Activated naive CD8-positive, alpha-beta T cell treated with anti-CD3 and anti-CD28 coated beads, Interleukin-2, amount 50 U/mL, for 24 hours (primary cell): ENCODE data around the gene RNF157.
"Not testable (repeated sequence)": the region's sequence is repeated elsewhere in the genome, so short reads cannot be mapped to it uniquely, and the experiment has no call there.

Source experiments
- ATAC-seq: fragments of 150-1000 bp; cut with Tn5 transposase; one replicate; pipeline ENCODE4 v1.10.0; 2021
- DNase-seq: peaks from one replicate; pipeline ENCODE4 v3.0.0; 2021
- H3K27ac Mint-ChIP-seq: one replicate; pipeline ENCODE4 v1.8.0; 2021; ENCODE audit warnings: mild to moderate bottlenecking, mixed read lengths
- H3K27me3 Mint-ChIP-seq: one replicate; pipeline ENCODE4 v1.8.0; 2021; ENCODE audit warnings: mixed read lengths
- H3K36me3 Mint-ChIP-seq: one replicate; pipeline ENCODE4 v1.8.0; 2021; ENCODE audit warnings: low read depth, mixed read lengths
- H3K4me1 Mint-ChIP-seq: one replicate; pipeline ENCODE4 v1.8.0; 2021; ENCODE audit warnings: mixed read lengths
- H3K4me3 Mint-ChIP-seq: one replicate; pipeline ENCODE4 v1.8.0; 2021; ENCODE audit warnings: mild to moderate bottlenecking, moderate library complexity, mixed read lengths
- H3K9me3 Mint-ChIP-seq: one replicate; pipeline ENCODE4 v1.8.0; 2021; ENCODE audit warnings: mixed read lengths

The RNF157 gene

GRCh38 chr17:76205542-76206144 is 34.6 kb downstream of the RNF157 start:
- DNase-seq: not testable (repeated sequence)
- peaks cover 16% of the 10 kb centered on the region for H3K36me3 Mint-ChIP-seq

GRCh38 chr17:76204277-76204676 is 36.0 kb downstream of the RNF157 start:
- Mint-ChIP-seq H3K4me1 (peaks cover 48% of the 10 kb centered on the region), H3K36me3 (peaks cover 19% of the 10 kb centered on the region), H3K27me3 (no peaks in the 10 kb centered on the region)

More at GRCh38 chr17:76205542-76206144, 34.6 kb downstream of the RNF157 start:
- H3K4me1 Mint-ChIP-seq: peaks cover 38% of the 10 kb centered on the region
- H3K27ac Mint-ChIP-seq, H3K27me3 Mint-ChIP-seq, ATAC-seq, H3K9me3 Mint-ChIP-seq, H3K4me3 Mint-ChIP-seq: not testable (repeated sequence)

GRCh38 chr17:76200354-76200753 is 39.9 kb downstream of the RNF157 start:
- H3K27me3 Mint-ChIP-seq: no peaks in the 10 kb centered on the region
- peak overlapping the region; percentile 27 for H3K4me3 Mint-ChIP-seq
- peaks cover 20% of the 10 kb centered on the region for H3K36me3 Mint-ChIP-seq
- peaks cover 59% of the 10 kb centered on the region for H3K4me1 Mint-ChIP-seq
- DNase-seq (no peak), ATAC-seq (peak; percentile 65)
- no peaks in the 10 kb centered on the region for H3K9me3 Mint-ChIP-seq
- peak overlapping the region; percentile 92 for H3K27ac Mint-ChIP-seq

More at GRCh38 chr17:76204277-76204676, 36.0 kb downstream of the RNF157 start:
- Mint-ChIP-seq H3K27ac (no peak overlapping the region), H3K9me3 (no peaks in the 10 kb centered on the region), H3K4me3 (no peak overlapping the region)
- ATAC-seq (no peak), DNase-seq (no peak)

GRCh38 chr17:76199469-76199868 is 40.8 kb downstream of the RNF157 start:
- Mint-ChIP-seq H3K27ac (peak overlapping the region; percentile 92), H3K4me1 (peaks cover 63% of the 10 kb centered on the region), H3K4me3 (peak overlapping the region; percentile 2), H3K9me3 (no peaks in the 10 kb centered on the region), H3K27me3 (no peaks in the 10 kb centered on the region), H3K36me3 (peaks cover 20% of the 10 kb centered on the region)
- DNase-seq (peak; percentile 57), ATAC-seq (peak; percentile 97)

- ATAC-seq (no peak), DNase-seq (no peak)
- Mint-ChIP-seq H3K4me3 (no peak overlapping the region), H3K36me3 (peaks cover 18% of the 10 kb centered on the region), H3K27me3 (no peaks in the 10 kb centered on the region), H3K27ac (peak overlapping the region; percentile 92), H3K9me3 (no peaks in the 10 kb centered on the region), H3K4me1 (peaks cover 68% of the 10 kb centered on the region)
Observed at GRCh38 chr17:76198702-76199101, 41.6 kb downstream of the RNF157 start.

GRCh38 chr17:76197911-76198310 is 42.4 kb downstream of the RNF157 start:
- Mint-ChIP-seq H3K36me3 (peaks cover 18% of the 10 kb centered on the region), H3K4me3 (no peak overlapping the region), H3K9me3 (no peaks in the 10 kb centered on the region), H3K27ac (no peak overlapping the region), H3K4me1 (peaks cover 76% of the 10 kb centered on the region), H3K27me3 (no peaks in the 10 kb centered on the region)
- ATAC-seq (no peak), DNase-seq (no peak)

GRCh38 chr17:76196675-76197074 is 43.6 kb downstream of the RNF157 start:
- Mint-ChIP-seq H3K27me3 (no peaks in the 10 kb centered on the region), H3K36me3 (peaks cover 18% of the 10 kb centered on the region), H3K4me3 (no peak overlapping the region), H3K4me1 (peaks cover 82% of the 10 kb centered on the region), H3K9me3 (no peaks in the 10 kb centered on the region), H3K27ac (no peak overlapping the region)
- no peak for ATAC-seq
- no peak for DNase-seq

GRCh38 chr17:76195281-76196096 is 44.8 kb downstream of the RNF157 start:
- H3K4me1 Mint-ChIP-seq: peaks cover 86% of the 10 kb centered on the region
- no peaks in the 10 kb centered on the region for H3K27me3 Mint-ChIP-seq
- H3K4me3 Mint-ChIP-seq: no peak overlapping the region
- ATAC-seq (no peak), DNase-seq (no peak)
- H3K9me3 Mint-ChIP-seq: no peaks in the 10 kb centered on the region
- H3K36me3 Mint-ChIP-seq: peaks cover 15% of the 10 kb centered on the region
- no peak overlapping the region for H3K27ac Mint-ChIP-seq

GRCh38 chr17:76193591-76193990 is 46.7 kb downstream of the RNF157 start:
- H3K27me3 Mint-ChIP-seq: no peaks in the 10 kb centered on the region
- H3K36me3 Mint-ChIP-seq: peaks cover 10% of the 10 kb centered on the region
- peak overlapping the region; percentile 67 for H3K4me3 Mint-ChIP-seq
- H3K9me3 Mint-ChIP-seq: no peaks in the 10 kb centered on the region
- DNase-seq: no peak
- H3K4me1 Mint-ChIP-seq: peaks cover 84% of the 10 kb centered on the region
- ATAC-seq: no peak
- peak overlapping the region; percentile 91 for H3K27ac Mint-ChIP-seq

- peak overlapping the region; percentile 91 for H3K27ac Mint-ChIP-seq
- DNase-seq (no peak), ATAC-seq (peak; percentile 89)
- no peaks in the 10 kb centered on the region for H3K9me3 Mint-ChIP-seq
- H3K4me3 Mint-ChIP-seq: peak overlapping the region; percentile 67
- no peaks in the 10 kb centered on the region for H3K27me3 Mint-ChIP-seq
- peaks cover 84% of the 10 kb centered on the region for H3K4me1 Mint-ChIP-seq
- peaks cover 11% of the 10 kb centered on the region for H3K36me3 Mint-ChIP-seq
Observed at GRCh38 chr17:76191896-76192295, 48.4 kb downstream of the RNF157 start.

- ATAC-seq (no peak), DNase-seq (no peak)
- H3K36me3 Mint-ChIP-seq: peaks cover 9% of the 10 kb centered on the region
- H3K27ac Mint-ChIP-seq: peak overlapping the region; percentile 87
- H3K27me3 Mint-ChIP-seq: no peaks in the 10 kb centered on the region
- no peaks in the 10 kb centered on the region for H3K9me3 Mint-ChIP-seq
- peak overlapping the region; percentile 9 for H3K4me3 Mint-ChIP-seq
- H3K4me1 Mint-ChIP-seq: peaks cover 88% of the 10 kb centered on the region
Observed at GRCh38 chr17:76189741-76190140, 50.6 kb downstream of the RNF157 start.

GRCh38 chr17:76189247-76189646 is 51.0 kb downstream of the RNF157 start:
- peaks cover 90% of the 10 kb centered on the region for H3K4me1 Mint-ChIP-seq
- peak overlapping the region; percentile 55 for H3K4me3 Mint-ChIP-seq
- H3K27ac Mint-ChIP-seq: peak overlapping the region; percentile 87
- H3K27me3 Mint-ChIP-seq: no peaks in the 10 kb centered on the region
- no peaks in the 10 kb centered on the region for H3K9me3 Mint-ChIP-seq
- DNase-seq (no peak), ATAC-seq (no peak)
- H3K36me3 Mint-ChIP-seq: peaks cover 10% of the 10 kb centered on the region

- H3K27ac Mint-ChIP-seq: peak overlapping the region; percentile 76
- peaks cover 84% of the 10 kb centered on the region for H3K4me1 Mint-ChIP-seq
- ATAC-seq: no peak
- H3K27me3 Mint-ChIP-seq: no peaks in the 10 kb centered on the region
- DNase-seq: no peak
- peak overlapping the region; percentile 12 for H3K4me3 Mint-ChIP-seq
- H3K9me3 Mint-ChIP-seq: no peaks in the 10 kb centered on the region
- peaks cover 8% of the 10 kb centered on the region for H3K36me3 Mint-ChIP-seq
Observed at GRCh38 chr17:76188213-76189016, 51.9 kb downstream of the RNF157 start.

- not testable (repeated sequence) for H3K9me3 Mint-ChIP-seq, H3K27me3 Mint-ChIP-seq, H3K4me3 Mint-ChIP-seq, ATAC-seq, DNase-seq, H3K36me3 Mint-ChIP-seq
- Mint-ChIP-seq H3K4me1 (peaks cover 75% of the 10 kb centered on the region), H3K27ac (peak overlapping the region; percentile 56)
Observed at GRCh38 chr17:76186774-76187173, 53.5 kb downstream of the RNF157 start.
